ENCODE measurements around the gene ODF2L. TPM values are rescaled to one million over a fixed set of nuclear protein-coding genes. Genes with fewer than 3 reads are reported as not detected.

The ODF2L gene
- total and polyA plus RNA-seq, 2 of the 4 experiments (the other 2 are of a cell fraction): 10.4 to 12.3 TPM

GRCh38 chr1:86324130-86324822, 71.8 kb downstream of the ODF2L start:
- no CpG with 5 or more reads among the region's 4 CpGs for WGBS, 2 experiments (ENCODE audit: extremely low coverage in 2 of 2, insufficient read length in 1 of 2)

More at GRCh38 chr1:86324130-86324822, 71.8 kb downstream of the ODF2L start:
- Histone ChIP-seq H2BK120ac (ENCODE audit: low read depth, low read length) (no peak overlapping the region), H3K36me3 (ENCODE audit: control insufficient read depth, insufficient read depth, low read length) (no peaks in the 10 kb centered on the region), H3K27me3 (ENCODE audit: control insufficient read depth, insufficient read depth, low read length) (0 out of 2 replicates have a peak, but pooled peaks cover 1% of the 10 kb centered on the region), H2AK9ac (replicated peaks; ENCODE audit: low read depth, low read length, poor library complexity) (no peak overlapping the region), H3K56ac (ENCODE audit: extremely low read depth, insufficient read depth, low read length) (no peak overlapping the region), H3K9ac (ENCODE audit: low read depth, low read length) (no peak overlapping the region), H3K4me1 (ENCODE audit: control insufficient read depth, insufficient read depth, low read length) (no peaks in the 10 kb centered on the region), H3K27ac (ENCODE audit: insufficient read depth, low read length) (no peak overlapping the region), H3K23ac (ENCODE audit: low read depth, low read length) (no peak overlapping the region), H3K79me1 (ENCODE audit: low read depth in 1 of 2, low read length in 2 of 2) (no peaks in the 10 kb centered on the region), H4K91ac (ENCODE audit: insufficient read depth, low read depth, low read length) (no peak overlapping the region), H2BK20ac (ENCODE audit: low read depth, low read length) (no peak overlapping the region), H4K8ac (ENCODE audit: low read depth in 2 of 2, low read length in 2 of 2) (no peak overlapping the region), H3K4me3 (ENCODE audit: insufficient read depth, low read depth, low read length) (no peak overlapping the region), H4K5ac (ENCODE audit: low read depth, low read length) (no peak overlapping the region), H3K14ac (replicated peaks; ENCODE audit: low read depth, low read length) (no peak overlapping the region), H2BK5ac (ENCODE audit: low read depth, low read length, poor library complexity, severe bottlenecking) (no peak overlapping the region), H2BK15ac (ENCODE audit: low read depth, low read length) (no peak overlapping the region), H3K4me2 (ENCODE audit: low read depth, low read length) (no peak overlapping the region), H2AK5ac (ENCODE audit: low read depth, low read length) (no peak overlapping the region), H3K9me3 (ENCODE audit: control insufficient read depth, insufficient read depth, low read length) (no peaks in the 10 kb centered on the region), H3K18ac (ENCODE audit: low read depth, low read length) (no peak overlapping the region), H4K20me1 (ENCODE audit: insufficient read depth, low read length) (no peaks in the 10 kb centered on the region), H3K4ac (ENCODE audit: low read depth, low read length) (no peak overlapping the region), H2AFZ (replicated peaks; ENCODE audit: low read length, poor library complexity) (no peak overlapping the region), H3K9me1 (ENCODE audit: insufficient read depth, low read length) (no peaks in the 10 kb centered on the region)
- no peak for TF ChIP-seq FOS (IDR thresholded peaks at IDR 0.05; ENCODE audit: low read depth, low read length)
- no peak for TF ChIP-seq SMC3 (IDR thresholded peaks at IDR 0.05; ENCODE audit: low read depth, low read length)
- no peak for TF ChIP-seq RAD21 (IDR thresholded peaks at IDR 0.05; ENCODE audit: low read length)
- TF ChIP-seq MAZ (IDR thresholded peaks at IDR 0.05; ENCODE audit: borderline replicate concordance, low read depth, low read length): no peak
- ATAC-seq (ENCODE audit: low read depth) (no peak), DNase-seq (no peak)
- CTCF ChIA-PET: no interaction called here
- intact Hi-C loops (cut with micrococcal nuclease) (no loop called here), dilution Hi-C loops (cut with HindIII; ENCODE audit: low sequenced_read_pairs, unreplicated experiment) (no loop called here), in situ Hi-C loops (cut with MboI; ENCODE audit: low sequenced_read_pairs) (no loop called here)
- no TSS peak for BruUV-seq (replicated peaks)
- POLR2A ChIA-PET (ENCODE audit: unreplicated experiment): no interaction called here

Measured in IMR-90 (cell line).